Measurements from ENCODE around the gene AGPS.
"Not testable (repeated sequence)": the region's sequence is repeated elsewhere in the genome, so short reads cannot be mapped to it uniquely, and the experiment has no call there.

The AGPS gene

GRCh38 chr2:177474998-177475397, 82.4 kb downstream of the AGPS start:
- DNase-seq, result no peak

DNA sequence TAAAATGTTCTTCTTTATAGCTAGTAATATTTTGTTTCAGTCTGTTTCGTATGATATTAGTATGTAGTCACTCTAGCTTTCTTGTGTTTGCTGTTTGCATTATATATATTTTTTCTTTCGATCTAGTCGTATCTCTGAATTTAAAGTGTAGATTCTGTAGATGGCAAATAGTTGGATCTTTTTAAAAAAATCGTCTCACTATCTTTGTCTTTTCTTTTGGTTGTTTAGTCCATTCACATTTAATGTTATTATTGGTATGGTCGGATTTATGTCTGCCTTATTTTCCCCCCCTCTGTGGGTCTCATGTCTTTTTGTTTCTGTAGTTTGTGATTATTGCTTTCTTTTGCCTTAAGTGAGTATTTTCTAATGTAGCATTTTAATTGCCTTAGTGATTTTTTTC, 84.3 kb downstream of the AGPS start:
- no peak for DNase-seq

- peak in 1 of 4 experiments; percentile 3 for DNase-seq
Observed at GRCh38 chr2:177478029-177478428, 85.5 kb downstream of the AGPS start.

DNA sequence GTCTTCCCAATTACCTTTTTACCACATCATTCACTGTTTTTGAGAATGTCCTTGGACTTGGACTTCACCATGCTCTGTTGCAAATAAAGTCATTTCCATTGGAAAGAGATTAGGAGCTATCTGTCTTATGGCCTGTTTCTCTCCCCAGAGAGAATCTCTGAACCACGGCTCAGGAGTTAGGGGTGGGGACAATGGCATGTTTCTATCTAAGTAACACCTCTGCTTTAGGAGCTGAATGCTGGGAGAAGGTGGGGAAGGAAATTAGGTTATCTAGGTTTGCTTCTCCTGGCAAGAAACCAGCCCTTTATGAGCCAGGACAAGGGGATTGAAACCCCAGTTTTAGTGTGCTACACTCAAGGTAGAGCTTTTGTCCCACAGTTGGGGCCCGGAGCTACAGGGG, 86.3 kb downstream of the AGPS start:
- no peak for DNase-seq

GRCh38 chr2:177482195-177482594, 89.6 kb downstream of the AGPS start:
- DNase-seq, result no peak

GRCh38 chr2:177483531-177483930, 91.0 kb downstream of the AGPS start:
- DNase-seq, result no peak

GRCh38 chr2:177484180-177484795, 91.7 kb downstream of the AGPS start:
- DNase-seq, result no peak

- not testable (repeated sequence) for DNase-seq
Observed at GRCh38 chr2:177485657-177486056, 93.1 kb downstream of the AGPS start.

GRCh38 chr2:177489719-177490301, 97.2 kb downstream of the AGPS start:
- DNase-seq, result peak in 2 of 4 experiments; percentile 6 to 18

DNA sequence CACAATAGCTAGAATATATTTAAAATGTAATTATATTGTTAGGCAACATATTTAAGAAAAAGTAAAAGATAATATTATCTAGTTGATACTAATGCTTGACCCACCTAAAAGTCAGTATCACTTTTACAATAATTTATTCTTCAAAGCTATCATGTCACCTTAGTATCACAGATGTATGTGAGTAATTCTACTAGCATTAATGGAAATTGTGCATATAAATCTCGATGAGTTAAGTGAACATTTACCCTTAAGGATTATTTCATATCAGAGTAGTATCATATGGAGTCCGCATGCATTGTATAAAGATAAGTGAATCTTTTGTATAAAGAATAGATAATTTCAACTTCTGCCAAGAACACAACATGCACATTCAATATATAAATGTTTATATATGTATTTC, 103.4 kb downstream of the AGPS start:
- DNase-seq, result no peak

GRCh38 chr2:177496921-177497320, 104.3 kb downstream of the AGPS start:
- no peak for DNase-seq

- DNase-seq, result peak in 2 of 4 experiments; percentile 19 to 26
Observed at GRCh38 chr2:177501186-177501585, 108.6 kb downstream of the AGPS start.

DNA sequence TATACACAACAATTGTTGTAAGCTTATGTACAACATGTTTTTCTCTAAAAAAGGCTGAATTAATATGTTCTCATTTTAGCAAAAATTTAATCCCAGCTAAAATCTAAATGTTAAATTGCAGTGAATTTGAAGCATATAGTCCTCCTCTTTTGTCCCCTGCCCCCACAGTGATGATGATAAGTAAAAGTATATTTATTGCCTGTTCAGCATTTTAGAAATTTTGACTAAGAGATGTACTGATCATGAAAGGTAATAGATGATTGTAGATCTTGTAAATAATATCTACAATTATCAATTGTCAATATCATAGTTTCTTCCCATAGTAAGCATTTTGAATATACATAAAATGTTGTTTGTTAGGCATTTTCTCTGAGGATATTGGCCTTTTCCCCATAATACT, 113.9 kb downstream of the AGPS start:
- no peak for DNase-seq

DNA sequence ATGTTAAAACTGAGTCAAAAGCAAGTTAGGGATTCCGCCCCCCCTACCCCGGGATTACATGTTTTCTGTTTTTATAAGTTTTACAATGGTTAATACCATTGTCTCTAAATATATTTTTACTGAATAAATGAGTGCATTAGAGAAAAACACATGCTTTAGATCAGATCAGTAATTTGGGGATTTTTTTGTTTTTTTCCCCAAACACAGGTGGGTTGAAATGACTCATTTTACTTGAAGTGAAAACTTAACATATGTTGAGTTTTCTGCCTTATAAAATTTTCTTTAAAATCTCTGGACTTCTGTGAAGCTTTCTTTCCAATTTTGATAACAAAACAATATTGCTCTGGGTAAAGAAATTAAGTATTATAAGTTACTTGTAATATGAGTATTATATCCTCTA, 114.4 kb downstream of the AGPS start:
- DNase-seq, result no peak

- DNase-seq, result no peak
Observed at GRCh38 chr2:177516824-177517544, 124.4 kb downstream of the AGPS start.

- no peak for DNase-seq
Observed at GRCh38 chr2:177518754-177519153, 126.2 kb downstream of the AGPS start.

GRCh38 chr2:177519534-177520115, 127.1 kb downstream of the AGPS start:
- no peak for DNase-seq

DNA sequence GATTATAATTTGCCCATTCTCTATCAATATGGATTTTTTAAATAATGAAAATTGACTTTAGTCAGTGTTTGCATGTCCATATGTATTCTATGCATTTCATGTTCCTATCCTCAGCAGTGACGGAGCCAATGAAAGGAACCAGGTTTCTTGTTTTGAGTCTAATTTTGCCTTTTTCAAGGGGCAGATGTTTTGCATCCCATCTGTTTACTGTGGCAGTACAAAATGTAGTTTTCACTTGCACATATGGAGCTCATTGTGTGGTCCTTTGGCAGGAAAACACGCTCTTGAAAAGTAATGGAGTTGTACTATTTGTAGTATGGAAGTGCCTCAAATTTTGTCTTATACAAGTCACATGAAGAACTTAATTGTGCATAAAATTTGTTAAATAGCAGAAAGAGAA, 127.8 kb downstream of the AGPS start:
- DNase-seq, result no peak

DNA sequence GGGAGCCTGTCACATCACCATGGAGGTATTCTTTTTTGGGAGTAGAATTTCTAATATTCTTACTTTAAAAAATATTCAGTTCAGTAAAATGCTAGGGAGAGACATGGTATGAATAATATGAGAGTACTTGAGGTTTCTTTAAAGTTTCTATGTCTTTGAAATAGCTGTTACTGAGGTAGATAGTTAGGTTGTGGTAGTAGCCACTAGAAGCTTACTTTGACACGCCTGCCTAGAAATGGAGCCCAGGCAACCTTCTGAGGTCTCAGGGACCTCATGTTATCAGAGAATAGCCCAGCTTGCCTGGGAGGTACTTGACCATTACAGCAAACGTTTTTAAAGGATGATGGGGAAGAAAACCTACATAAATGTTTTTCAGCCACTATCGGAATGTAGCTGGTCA, 131.2 kb downstream of the AGPS start:
- DNase-seq, result no peak

GRCh38 chr2:177525351-177525924, 132.9 kb downstream of the AGPS start:
- no peak for DNase-seq

DNA sequence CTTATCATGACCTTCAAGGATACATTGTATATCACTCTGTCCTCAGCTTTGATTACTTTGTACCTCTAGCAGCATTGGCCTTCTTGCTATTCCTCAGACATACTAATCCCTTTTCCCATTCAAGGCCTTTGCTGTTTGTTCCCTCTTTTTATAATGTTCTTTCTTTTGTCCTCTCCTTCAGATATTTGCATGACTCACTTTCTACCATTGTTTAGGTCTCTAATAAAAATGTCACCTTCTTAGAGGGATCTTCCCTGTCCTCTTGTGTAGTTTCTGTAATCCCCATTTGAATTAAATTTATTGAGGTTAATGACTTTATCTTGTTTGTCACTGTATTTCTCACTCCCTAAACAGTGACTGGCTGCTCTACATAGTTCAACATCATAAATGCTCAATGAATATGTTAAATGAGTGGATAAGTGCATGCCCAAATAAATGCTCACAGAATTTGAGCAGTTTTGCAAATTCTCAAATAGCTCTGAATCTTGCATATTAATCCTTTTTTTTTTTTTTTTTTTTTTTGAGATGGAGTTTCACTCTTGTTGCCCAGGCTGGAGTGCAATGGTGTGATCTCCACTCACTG, 135.9 kb downstream of the AGPS start:
- no peak for DNase-seq

- no peak for DNase-seq
Observed at GRCh38 chr2:177529166-177529565, 136.6 kb downstream of the AGPS start.

- no peak for DNase-seq
Observed at GRCh38 chr2:177530561-177530960, 138.0 kb downstream of the AGPS start.
